AG04449 (cell line): ENCODE measurements around the gene MAP3K20.
"Not testable (repeated sequence)": the region's sequence is repeated elsewhere in the genome, so short reads cannot be mapped to it uniquely, and the experiment has no call there.

Source experiments
- CTCF ChIA-PET: fragments of 350-600 bp; formaldehyde crosslinking; extraction: SDS; loops from one replicate; lab custom pipeline; 2021; ENCODE audit warnings: antibody characterized with exemption; lab: Yijun Ruan, JAX
- POLR2A ChIA-PET: fragments of 400-600, 350-600 bp; formaldehyde crosslinking; extraction: SDS; loops from one replicate; lab custom pipeline; 2020; ENCODE audit warnings: antibody characterized with exemption, inconsistent platforms; lab: Yijun Ruan, JAX
- DNase-seq: peaks from one replicate; pipeline ENCODE4 v3.0.0-alpha.2; 2010; ENCODE audit warnings: low read depth, low spot score
- H3K4me3 ChIP-seq: 2 replicates; pipeline ENCODE4 v1.5.1; 2011; ENCODE audit warnings: low read depth, mild to moderate bottlenecking, control low read depth, low read length
- CTCF ChIP-seq: IDR thresholded peaks from one replicate; pipeline ENCODE4 v1.5.1; 2011; ENCODE audit warnings: mild to moderate bottlenecking, moderate library complexity, low read length, control low read depth, inconsistent platforms; ENCODE audit not compliant: insufficient read depth; ENCODE audit errors: missing control alignments

MAP3K20 gene

DNA sequence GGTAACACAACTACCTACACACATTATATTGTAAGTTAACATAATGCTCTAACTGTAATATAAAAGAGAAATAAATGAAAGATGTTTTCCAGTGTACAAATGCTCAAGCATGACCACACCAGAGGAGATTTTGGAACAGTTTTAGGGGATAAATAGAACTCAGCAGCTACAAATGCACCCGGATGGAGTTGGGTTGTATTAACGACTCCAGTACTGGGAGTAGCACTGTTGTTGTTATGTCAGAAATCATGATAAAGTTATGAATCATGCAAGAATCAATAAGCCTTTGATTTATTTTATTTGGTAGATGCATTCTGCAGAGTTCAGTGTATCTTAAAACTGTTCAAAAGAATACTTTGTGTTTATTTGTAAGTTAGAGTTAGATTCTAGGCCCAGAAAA lies 126.9 kb downstream of the MAP3K20 start:
- no peak for TF ChIP-seq CTCF
- H3K4me3 ChIP-seq, result no peak overlapping the region
- ChIA-PET POLR2A (no interaction called here), CTCF (interaction anchor here (1.2 to 9.4 kb wide), 3 partner anchors 9 to 176 kb away, joined by 5 to 66 read pairs (median 10); no protein-coding TSS in a partner anchor)
- DNase-seq, result no peak

GRCh38 chr2:173204316-173204715 lies 128.7 kb downstream of the MAP3K20 start:
- CTCF ChIA-PET, result interaction anchor here (0.7 to 2.5 kb wide), 3 partner anchors 11 to 178 kb away, joined by 3 to 10 read pairs (median 9); no protein-coding TSS in a partner anchor
- TF ChIP-seq CTCF, result no peak
- POLR2A ChIA-PET, result no interaction called here
- H3K4me3 ChIP-seq, result no peak overlapping the region
- no peak for DNase-seq

DNA sequence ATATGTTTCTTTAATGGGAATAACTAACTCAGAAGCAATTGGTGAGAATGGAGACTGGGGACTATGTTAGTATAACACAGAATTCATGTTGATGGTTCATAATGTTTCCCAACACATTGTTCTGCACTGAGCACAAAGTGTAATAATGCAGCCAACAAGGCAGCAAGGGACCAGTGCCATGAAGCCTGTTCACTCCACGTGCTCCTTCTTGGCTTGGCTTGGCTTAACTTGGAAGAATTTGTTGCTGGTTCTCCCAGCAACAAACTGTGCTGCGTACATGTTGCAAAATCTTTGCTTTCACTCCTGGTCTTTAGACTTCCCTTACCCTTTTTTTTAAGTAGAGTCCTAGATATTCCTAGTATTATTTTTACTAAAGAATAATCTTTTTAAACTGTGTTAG lies 129.7 kb downstream of the MAP3K20 start:
- ChIA-PET CTCF (interaction anchor here (16.1 kb wide), 1 partner anchor 176 kb away, joined by 678 read pairs; no protein-coding TSS in a partner anchor), POLR2A (no interaction called here)
- TF ChIP-seq CTCF, result no peak
- no peak overlapping the region for H3K4me3 ChIP-seq
- no peak for DNase-seq

DNA sequence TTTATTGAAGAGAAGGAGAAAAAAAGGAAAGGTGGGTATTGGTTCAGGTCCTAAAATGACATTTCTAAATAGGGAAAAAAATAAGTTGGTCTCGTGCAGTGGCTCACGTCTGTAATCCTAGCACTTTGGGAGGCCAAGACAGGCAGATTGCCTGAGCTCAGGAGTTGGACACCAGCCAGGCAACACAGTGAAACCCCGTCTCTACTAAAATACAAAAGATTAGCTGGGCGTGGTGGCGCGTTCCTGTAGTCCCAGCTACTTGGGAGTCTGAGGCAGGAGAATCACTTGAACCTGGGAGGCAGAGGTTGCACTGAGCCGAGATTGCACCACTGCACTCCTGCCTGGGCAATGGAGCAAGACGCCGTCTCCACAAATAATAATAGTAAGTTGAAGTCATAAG lies 131.5 kb downstream of the MAP3K20 start:
- POLR2A ChIA-PET, H3K4me3 ChIP-seq, DNase-seq: not testable (repeated sequence)
- CTCF ChIA-PET, result interaction anchor here (1.0 to 16.1 kb wide), 3 partner anchors 8 to 177 kb away, joined by 3 to 678 read pairs (median 5); no protein-coding TSS in a partner anchor

DNA sequence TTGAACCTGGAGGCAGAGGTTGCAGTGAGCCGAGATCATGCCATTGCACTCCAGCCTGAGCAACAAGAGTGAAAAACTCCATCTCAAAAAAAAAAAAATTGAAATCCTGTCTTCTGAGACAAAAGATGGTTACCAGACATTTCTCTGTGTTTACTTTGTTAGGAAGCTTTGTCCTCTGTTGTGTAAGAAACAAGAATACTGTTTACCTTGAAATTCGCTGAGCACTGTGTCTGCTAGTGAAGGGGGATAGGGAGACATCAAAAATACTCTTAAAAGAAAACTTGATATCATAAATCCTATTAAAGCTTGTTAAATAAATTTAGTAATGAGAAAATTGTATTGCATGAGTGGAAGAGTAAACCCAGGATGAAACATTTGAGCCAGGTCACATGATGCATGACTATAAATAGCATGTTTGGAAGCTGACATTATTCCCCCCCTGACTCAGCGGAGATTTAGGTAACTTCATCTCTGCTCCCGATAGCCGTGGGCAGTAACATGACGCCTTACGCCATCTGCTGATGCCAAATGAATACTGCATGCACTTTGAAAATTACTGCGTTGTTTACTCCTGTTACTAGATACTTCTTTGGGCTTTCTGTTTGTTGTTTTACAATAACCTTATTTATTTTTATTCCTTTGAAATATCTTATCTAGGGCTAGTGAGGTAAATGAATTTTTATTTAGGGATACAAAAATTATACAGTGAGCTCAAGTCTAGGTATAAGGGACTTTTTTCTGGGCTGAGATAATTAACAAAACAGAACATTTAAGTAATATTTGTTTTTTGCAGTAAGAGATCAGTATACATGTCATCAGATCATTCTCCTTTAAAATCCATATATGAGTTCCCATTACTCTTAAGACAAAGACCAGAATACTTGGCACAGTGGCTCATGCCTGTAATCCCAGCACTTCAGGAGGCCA lies 134.9 kb downstream of the MAP3K20 start:
- H3K4me3 ChIP-seq, result no peak overlapping the region
- ChIA-PET POLR2A (interaction anchor here (0.5 kb wide), 1 partner anchor 93 kb away, joined by 3 read pairs; no protein-coding TSS in a partner anchor), CTCF (interaction anchor here (0.6 to 16.1 kb wide), 68 partner anchors 8 to 1140 kb away, joined by 3 to 678 read pairs (median 4); no protein-coding TSS in a partner anchor)
- peak; percentile 84 for TF ChIP-seq CTCF
- DNase-seq, result peak; percentile 86

GRCh38 chr2:173213181-173213580 lies 137.5 kb downstream of the MAP3K20 start:
- no peak overlapping the region for H3K4me3 ChIP-seq
- TF ChIP-seq CTCF, result no peak
- DNase-seq, result no peak
- POLR2A ChIA-PET, result no interaction called here
- CTCF ChIA-PET, result interaction anchor here (0.6 to 16.1 kb wide), 5 partner anchors 14 to 407 kb away, joined by 3 to 678 read pairs (median 4); no protein-coding TSS in a partner anchor
